Liver (tissue), 3 donors: ENCODE data around the gene NOG.

Source experiments
- EGR1 ChIP-seq, 2 donors: IDR thresholded peaks; 2 replicates each; pipeline ENCODE4 v1.6.1; 2016 to 2018; ENCODE audit warnings: antibody characterized with exemption in 2 of 2, low read depth in 2 of 2
- GABPA ChIP-seq, 2 donors: IDR thresholded peaks in 1 of 2; conservative IDR thresholded peaks in 1 of 2; 2 replicates each; pipeline ENCODE4 v1.6.1; 2016; ENCODE audit warnings: antibody characterized with exemption in 2 of 2, mild to moderate bottlenecking in 1 of 2, moderate library complexity in 1 of 2
- HNF4A ChIP-seq, 2 donors: conservative IDR thresholded peaks; 2 replicates each; pipeline ENCODE4 v1.6.1; 2016; ENCODE audit warnings: antibody characterized with exemption in 2 of 2, mild to moderate bottlenecking in 2 of 2
- HNF4G ChIP-seq: IDR thresholded peaks from 2 replicates; pipeline ENCODE4 v1.6.1; 2016; ENCODE audit warnings: antibody characterized with exemption
- JUND ChIP-seq, 2 donors: IDR thresholded peaks; 2 replicates each; pipeline ENCODE4 v1.6.1; 2016; ENCODE audit warnings: antibody characterized with exemption in 2 of 2
- RAD21 ChIP-seq, 2 donors: IDR thresholded peaks; 2 replicates each; pipeline ENCODE4 v1.6.1; 2016; ENCODE audit warnings: antibody characterized with exemption in 2 of 2, mild to moderate bottlenecking in 2 of 2
- SP1 ChIP-seq: IDR thresholded peaks from 2 replicates; pipeline ENCODE4 v1.6.1; 2018; ENCODE audit warnings: antibody characterized with exemption, mild to moderate bottlenecking
- TAF1 ChIP-seq: conservative IDR thresholded peaks from 2 replicates; pipeline ENCODE4 v1.6.1; 2016; ENCODE audit warnings: antibody characterized with exemption, mild to moderate bottlenecking
- YY1 ChIP-seq: IDR thresholded peaks from 2 replicates; pipeline ENCODE4 v1.6.1; 2016; ENCODE audit warnings: antibody characterized with exemption, mild to moderate bottlenecking
- TF ChIP-seq, protein P1 (sequence below): fragments of 150-350 bp; IDR thresholded peaks from 2 replicates; pipeline ENCODE4 v1.5.1; 2017; ENCODE audit warnings: improper control_type of control experiment, low read depth, low read length; ENCODE audit not compliant: missing input control
- TF ChIP-seq, protein P2 (sequence below): IDR thresholded peaks from 2 replicates; pipeline ENCODE4 v1.6.1; 2016; ENCODE audit warnings: antibody characterized with exemption
- TF ChIP-seq, protein P3 (sequence below): IDR thresholded peaks from 2 replicates; pipeline ENCODE4 v1.6.1; 2016; ENCODE audit warnings: antibody characterized with exemption
- donor health status: healthy.
- donor health status: healthy.

DNA sequence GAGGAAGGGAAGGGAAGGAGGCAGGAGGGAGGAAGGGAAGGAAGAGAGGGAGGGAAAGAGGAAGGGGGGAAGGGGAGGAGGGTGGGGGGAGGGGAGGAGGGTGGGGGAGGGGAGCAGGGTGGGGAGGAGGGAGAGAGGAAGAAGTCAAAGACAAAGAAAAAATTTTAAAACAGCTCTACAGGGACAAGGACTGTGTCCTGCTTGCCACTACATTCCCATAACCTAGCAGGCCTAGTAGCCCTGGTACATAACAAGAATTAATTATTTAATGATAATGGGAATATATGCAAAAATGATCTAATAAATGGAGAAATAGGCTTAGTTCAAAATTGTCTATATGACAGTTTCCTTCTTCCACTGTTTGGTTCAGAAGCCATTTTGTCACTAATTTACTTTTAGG, 47.6 kb upstream of the NOG start:
- TF ChIP-seq, protein P1, sequence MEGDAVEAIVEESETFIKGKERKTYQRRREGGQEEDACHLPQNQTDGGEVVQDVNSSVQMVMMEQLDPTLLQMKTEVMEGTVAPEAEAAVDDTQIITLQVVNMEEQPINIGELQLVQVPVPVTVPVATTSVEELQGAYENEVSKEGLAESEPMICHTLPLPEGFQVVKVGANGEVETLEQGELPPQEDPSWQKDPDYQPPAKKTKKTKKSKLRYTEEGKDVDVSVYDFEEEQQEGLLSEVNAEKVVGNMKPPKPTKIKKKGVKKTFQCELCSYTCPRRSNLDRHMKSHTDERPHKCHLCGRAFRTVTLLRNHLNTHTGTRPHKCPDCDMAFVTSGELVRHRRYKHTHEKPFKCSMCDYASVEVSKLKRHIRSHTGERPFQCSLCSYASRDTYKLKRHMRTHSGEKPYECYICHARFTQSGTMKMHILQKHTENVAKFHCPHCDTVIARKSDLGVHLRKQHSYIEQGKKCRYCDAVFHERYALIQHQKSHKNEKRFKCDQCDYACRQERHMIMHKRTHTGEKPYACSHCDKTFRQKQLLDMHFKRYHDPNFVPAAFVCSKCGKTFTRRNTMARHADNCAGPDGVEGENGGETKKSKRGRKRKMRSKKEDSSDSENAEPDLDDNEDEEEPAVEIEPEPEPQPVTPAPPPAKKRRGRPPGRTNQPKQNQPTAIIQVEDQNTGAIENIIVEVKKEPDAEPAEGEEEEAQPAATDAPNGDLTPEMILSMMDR, result no peak
- TF ChIP-seq RAD21 (IDR thresholded peaks at IDR 0.05), result no peak
- TF ChIP-seq, protein P2, sequence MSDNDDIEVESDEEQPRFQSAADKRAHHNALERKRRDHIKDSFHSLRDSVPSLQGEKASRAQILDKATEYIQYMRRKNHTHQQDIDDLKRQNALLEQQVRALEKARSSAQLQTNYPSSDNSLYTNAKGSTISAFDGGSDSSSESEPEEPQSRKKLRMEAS, result no peak
- TF ChIP-seq HNF4G, result no peak
- TF ChIP-seq EGR1 (IDR thresholded peaks at IDR 0.05; ENCODE audit: low read depth in 2 of 2), result no peak
- TF ChIP-seq YY1, result no peak
- no peak for TF ChIP-seq SP1
- no peak for TF ChIP-seq GABPA (IDR thresholded peaks at IDR 0.05 in 1 of 2, conservative IDR thresholded peaks at IDR 0.05 in 1 of 2)
- no peak for TF ChIP-seq TAF1
- TF ChIP-seq JUND (IDR thresholded peaks at IDR 0.05), result no peak
- TF ChIP-seq HNF4A (conservative IDR thresholded peaks at IDR 0.05), result no peak
- TF ChIP-seq, protein P3, sequence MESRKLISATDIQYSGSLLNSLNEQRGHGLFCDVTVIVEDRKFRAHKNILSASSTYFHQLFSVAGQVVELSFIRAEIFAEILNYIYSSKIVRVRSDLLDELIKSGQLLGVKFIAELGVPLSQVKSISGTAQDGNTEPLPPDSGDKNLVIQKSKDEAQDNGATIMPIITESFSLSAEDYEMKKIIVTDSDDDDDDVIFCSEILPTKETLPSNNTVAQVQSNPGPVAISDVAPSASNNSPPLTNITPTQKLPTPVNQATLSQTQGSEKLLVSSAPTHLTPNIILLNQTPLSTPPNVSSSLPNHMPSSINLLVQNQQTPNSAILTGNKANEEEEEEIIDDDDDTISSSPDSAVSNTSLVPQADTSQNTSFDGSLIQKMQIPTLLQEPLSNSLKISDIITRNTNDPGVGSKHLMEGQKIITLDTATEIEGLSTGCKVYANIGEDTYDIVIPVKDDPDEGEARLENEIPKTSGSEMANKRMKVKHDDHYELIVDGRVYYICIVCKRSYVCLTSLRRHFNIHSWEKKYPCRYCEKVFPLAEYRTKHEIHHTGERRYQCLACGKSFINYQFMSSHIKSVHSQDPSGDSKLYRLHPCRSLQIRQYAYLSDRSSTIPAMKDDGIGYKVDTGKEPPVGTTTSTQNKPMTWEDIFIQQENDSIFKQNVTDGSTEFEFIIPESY, result no peak
